Vagina (tissue), 2 donors: ENCODE data around the gene TPBGL.

ENCODE experiments used
- POLR2A ChIP-seq, 2 donors: fragments of 450-650 bp; IDR thresholded peaks; one replicate each; pipeline ENCODE4 v1.6.1; 2017; ENCODE audit warnings: antibody characterized with exemption in 2 of 2, mild to moderate bottlenecking in 2 of 2, moderate library complexity in 2 of 2
- POLR2AphosphoS5 ChIP-seq, 2 donors: sonication (generic); formaldehyde crosslinking; IDR thresholded peaks; one replicate each; pipeline ENCODE4 v1.9.0; 2017; ENCODE audit warnings: antibody characterized with exemption in 2 of 2, mild to moderate bottlenecking in 2 of 2, low read depth in 1 of 2; ENCODE audit not compliant: insufficient read depth in 1 of 2
- TF ChIP-seq, protein P1 (sequence below), 3 experiments: fragments of 450-650 bp in 2 of 3; fragments of 200-600 bp in 1 of 3; sonication (generic) in 1 of 3; IDR thresholded peaks; one replicate each; pipeline ENCODE4 v1.5.1; 2017 to 2019; ENCODE audit warnings: antibody characterized with exemption in 3 of 3, mild to moderate bottlenecking in 2 of 3, moderate library complexity in 2 of 3

GRCh38 chr11:75194147-75194546 lies 46.4 kb upstream of the TPBGL start:
- TF ChIP-seq, protein P1, sequence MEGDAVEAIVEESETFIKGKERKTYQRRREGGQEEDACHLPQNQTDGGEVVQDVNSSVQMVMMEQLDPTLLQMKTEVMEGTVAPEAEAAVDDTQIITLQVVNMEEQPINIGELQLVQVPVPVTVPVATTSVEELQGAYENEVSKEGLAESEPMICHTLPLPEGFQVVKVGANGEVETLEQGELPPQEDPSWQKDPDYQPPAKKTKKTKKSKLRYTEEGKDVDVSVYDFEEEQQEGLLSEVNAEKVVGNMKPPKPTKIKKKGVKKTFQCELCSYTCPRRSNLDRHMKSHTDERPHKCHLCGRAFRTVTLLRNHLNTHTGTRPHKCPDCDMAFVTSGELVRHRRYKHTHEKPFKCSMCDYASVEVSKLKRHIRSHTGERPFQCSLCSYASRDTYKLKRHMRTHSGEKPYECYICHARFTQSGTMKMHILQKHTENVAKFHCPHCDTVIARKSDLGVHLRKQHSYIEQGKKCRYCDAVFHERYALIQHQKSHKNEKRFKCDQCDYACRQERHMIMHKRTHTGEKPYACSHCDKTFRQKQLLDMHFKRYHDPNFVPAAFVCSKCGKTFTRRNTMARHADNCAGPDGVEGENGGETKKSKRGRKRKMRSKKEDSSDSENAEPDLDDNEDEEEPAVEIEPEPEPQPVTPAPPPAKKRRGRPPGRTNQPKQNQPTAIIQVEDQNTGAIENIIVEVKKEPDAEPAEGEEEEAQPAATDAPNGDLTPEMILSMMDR (IDR thresholded peaks at IDR 0.05) = no peak
- TF ChIP-seq POLR2AphosphoS5 (IDR thresholded peaks at IDR 0.05; ENCODE audit: insufficient read depth in 1 of 2, low read depth in 1 of 2) (no peak), POLR2A (IDR thresholded peaks at IDR 0.05) (no peak)
